B cell (primary cell): ENCODE measurements around the gene MYO9B. TPM values are rescaled to one million over a fixed set of nuclear protein-coding genes. Genes with fewer than 3 reads are reported as not detected.

Experiments
- ATAC-seq: fragments of 200-7000 bp; cut with Tn5 transposase; one replicate; pipeline ENCODE4 v1.10.0; 2021; ENCODE audit warnings: low read depth, mild to moderate bottlenecking, moderate number of reproducible peaks, moderate library complexity
- CTCF ChIA-PET: fragments of 350-600 bp; sonication (Branson Sonifier 250); formaldehyde crosslinking; loops from one replicate; lab custom pipeline; 2021; ENCODE audit warnings: antibody characterized with exemption, inconsistent platforms; lab: Charles Lee
- POLR2A ChIA-PET: fragments of 350-600 bp; sonication (Branson Sonifier 250); formaldehyde crosslinking; loops from one replicate; lab custom pipeline; 2021; ENCODE audit warnings: antibody characterized with exemption; lab: Charles Lee
- DNase-seq: peaks from one replicate; pipeline ENCODE4 v3.0.0; 2013
- H2AFZ ChIP-seq: 2 replicates; pipeline ENCODE4 v1.6.1; 2012; ENCODE audit warnings: mild to moderate bottlenecking, low read depth, low read length; ENCODE audit not compliant: insufficient read depth, poor library complexity, severe bottlenecking
- H3K27ac ChIP-seq, 2 donors: 1 replicate in 1 of 2; 2 replicates in 1 of 2; pipeline ENCODE4 v1.5.1; 2012 to 2013; ENCODE audit warnings: low read length in 2 of 2, mild to moderate bottlenecking in 2 of 2, moderate library complexity in 1 of 2
- H3K27me3 ChIP-seq, 4 experiments: fragments of 200-600 bp in 1 of 4; sonication (generic) in 1 of 4; replicated peaks in 1 of 4; 1 replicate in 2 of 4; 2 replicates in 2 of 4; pipeline versions ENCODE4 v1.6.1 to v1.7.0; 2013 to 2016; ENCODE audit warnings: low read length in 3 of 4, mild to moderate bottlenecking in 2 of 4, mixed read lengths in 1 of 4, moderate library complexity in 1 of 4; ENCODE audit not compliant: insufficient read depth in 4 of 4, control insufficient read depth in 3 of 4; ENCODE audit errors: control extremely low read depth in 1 of 4
- H3K36me3 ChIP-seq, 2 experiments: replicated peaks in 1 of 2; 1 replicate in 1 of 2; 2 replicates in 1 of 2; pipeline versions ENCODE4 v1.6.1 to v1.7.1; 2013; ENCODE audit warnings: low read length in 1 of 2; ENCODE audit not compliant: insufficient read depth in 2 of 2, control insufficient read depth in 1 of 2; ENCODE audit errors: control extremely low read depth in 1 of 2, extremely low read depth in 1 of 2
- H3K4me1 ChIP-seq, 2 donors: fragments of 200-600 bp in 1 of 2; sonication (generic) in 1 of 2; 1 replicate in 1 of 2; 2 replicates in 1 of 2; pipeline versions ENCODE4 v1.5.1 to v1.6.1; 2013 to 2017; ENCODE audit warnings: low read length in 2 of 2; ENCODE audit not compliant: control insufficient read depth in 2 of 2, insufficient read depth in 2 of 2
- H3K4me2 ChIP-seq: replicated peaks from 2 replicates; pipeline ENCODE3; 2012; ENCODE audit warnings: mild to moderate bottlenecking, low read depth, low read length; ENCODE audit not compliant: poor library complexity, severe bottlenecking
- H3K4me3 ChIP-seq, 5 experiments: fragments of 200-600 bp in 1 of 5; sonication (generic) in 1 of 5; 1 replicate in 3 of 5; 2 replicates in 2 of 5; pipeline versions ENCODE4 v1.5.1 to v1.7.0; 2011 to 2016; ENCODE audit warnings: low read length in 4 of 5, mild to moderate bottlenecking in 4 of 5, low read depth in 2 of 5, control low read depth in 1 of 5, moderate library complexity in 1 of 5; ENCODE audit not compliant: insufficient read depth in 1 of 5; ENCODE audit errors: control extremely low read depth in 1 of 5, extremely low read depth in 1 of 5
- H3K79me2 ChIP-seq: fragments of 200-600 bp; sonication (generic); one replicate; pipeline ENCODE4 v1.6.0; 2016; ENCODE audit warnings: low read length; ENCODE audit not compliant: control insufficient read depth, insufficient read depth
- H3K9ac ChIP-seq: fragments of 200-600 bp; sonication (generic); 2 replicates; pipeline ENCODE4 v1.6.1; 2017; ENCODE audit warnings: mild to moderate bottlenecking, low read length, moderate library complexity
- H3K9me3 ChIP-seq, 3 donors: one replicate each; pipeline versions ENCODE4 v1.6.1 to v1.7.1; 2013; ENCODE audit warnings: low read length in 2 of 3; ENCODE audit not compliant: control insufficient read depth in 2 of 3, insufficient read depth in 1 of 3; ENCODE audit errors: control extremely low read depth in 1 of 3
- H4K20me1 ChIP-seq: 2 replicates; pipeline ENCODE4 v1.6.0; 2012; ENCODE audit warnings: mild to moderate bottlenecking, low read length; ENCODE audit not compliant: insufficient read depth, control insufficient read depth, poor library complexity, severe bottlenecking
- H3K27ac Mint-ChIP-seq: one replicate; pipeline ENCODE4 v1.8.0; 2021; ENCODE audit warnings: mixed read lengths
- H3K27me3 Mint-ChIP-seq: one replicate; pipeline ENCODE4 v1.8.0; 2021; ENCODE audit warnings: mixed read lengths
- H3K4me1 Mint-ChIP-seq: one replicate; pipeline ENCODE4 v1.8.0; 2021; ENCODE audit warnings: mixed read lengths
- H3K4me3 Mint-ChIP-seq: one replicate; pipeline ENCODE4 v1.8.0; 2021; ENCODE audit warnings: mixed read lengths
- H3K9me3 Mint-ChIP-seq: one replicate; pipeline ENCODE4 v1.8.0; 2022; ENCODE audit warnings: mixed read lengths; ENCODE audit not compliant: insufficient read depth
- EZH2 ChIP-seq: IDR thresholded peaks from 2 replicates; pipeline ENCODE4 v1.6.1; 2012; ENCODE audit warnings: borderline replicate concordance, low read depth, mild to moderate bottlenecking, moderate library complexity, low read length; ENCODE audit not compliant: insufficient read depth, poor library complexity, severe bottlenecking
- WGBS: methylation state at CpG from one replicate; pipeline ENCODE4 v1.1.5; 2013; ENCODE audit warnings: missing lambda C conversion rate; ENCODE audit not compliant: insufficient coverage; 5-methylcytosine and 5-hydroxymethylcytosine counted together
- intact Hi-C: fragments of 100-400 bp; cut with micrococcal nuclease; formaldehyde crosslinking; loops from one replicate; pipeline ENCODE4 v1.10.0; 2022
- polyA plus RNA-seq: library from polyadenylated mRNA; depleted of rRNA; stranded (reverse); fragments of >200 nt; gene quantifications from 2 replicates; pipeline ENCODE4 v1.2.3, GENCODE V29; 2012
- total RNA-seq, 2 donors: library from RNA; stranded (reverse); fragments of 120-200 nt in 1 of 2; gene quantifications; 1 replicate in 1 of 2; 2 replicates in 1 of 2; pipeline versions ENCODE4 v1.2.3 to v1.2.4, GENCODE V29; 2013 to 2022
- TF ChIP-seq, protein P1 (sequence below): fragments of 200-600 bp; IDR thresholded peaks from one replicate; pipeline ENCODE4 v1.8.0; 2022; ENCODE audit warnings: antibody characterized with exemption, mild to moderate bottlenecking

MYO9B gene
- total and polyA plus RNA-seq, 2 donors (not counting 1 experiment from before 2014, with no cell fraction given): 256 to 273 TPM

DNA sequence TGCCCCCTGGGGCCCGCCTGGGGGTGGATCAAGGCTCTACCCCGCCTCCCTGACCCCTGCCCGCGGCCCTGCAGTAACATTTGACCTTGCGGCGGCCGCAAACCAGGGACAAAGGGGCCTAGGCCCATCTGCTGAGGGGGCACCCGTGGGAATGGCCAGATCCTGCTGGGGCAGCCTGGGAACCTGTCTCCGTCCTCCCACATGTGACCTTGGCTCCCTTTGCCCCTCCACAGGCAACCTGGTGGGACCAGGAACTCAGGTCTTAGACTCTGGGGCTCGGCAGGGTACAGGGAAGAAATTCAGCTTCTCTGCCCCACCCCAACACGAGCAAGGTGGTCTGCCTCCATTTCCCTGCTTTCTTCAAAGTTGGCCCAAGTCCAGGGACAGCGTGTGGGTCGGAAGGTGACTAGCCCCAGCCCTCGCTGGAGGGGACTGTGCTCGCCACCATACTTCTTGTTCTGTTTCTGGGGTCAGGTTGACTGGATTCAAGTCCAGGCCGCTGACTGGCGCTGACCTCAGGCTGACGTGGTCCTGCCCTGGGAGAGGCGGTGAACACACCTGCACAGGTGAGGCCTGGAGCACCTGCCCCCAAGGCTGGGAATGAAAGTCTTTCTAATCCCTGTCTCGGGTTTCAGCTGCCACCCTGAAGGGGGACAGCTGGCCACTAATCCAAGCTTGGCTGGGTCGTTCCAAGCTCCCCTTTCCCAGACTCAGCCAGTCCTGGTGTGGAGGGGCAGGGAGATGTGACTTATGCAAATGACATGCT lies 172.6 kb downstream of the MYO9B start:
- no peak overlapping the region for H3K27ac Mint-ChIP-seq
- TF ChIP-seq, protein P1, sequence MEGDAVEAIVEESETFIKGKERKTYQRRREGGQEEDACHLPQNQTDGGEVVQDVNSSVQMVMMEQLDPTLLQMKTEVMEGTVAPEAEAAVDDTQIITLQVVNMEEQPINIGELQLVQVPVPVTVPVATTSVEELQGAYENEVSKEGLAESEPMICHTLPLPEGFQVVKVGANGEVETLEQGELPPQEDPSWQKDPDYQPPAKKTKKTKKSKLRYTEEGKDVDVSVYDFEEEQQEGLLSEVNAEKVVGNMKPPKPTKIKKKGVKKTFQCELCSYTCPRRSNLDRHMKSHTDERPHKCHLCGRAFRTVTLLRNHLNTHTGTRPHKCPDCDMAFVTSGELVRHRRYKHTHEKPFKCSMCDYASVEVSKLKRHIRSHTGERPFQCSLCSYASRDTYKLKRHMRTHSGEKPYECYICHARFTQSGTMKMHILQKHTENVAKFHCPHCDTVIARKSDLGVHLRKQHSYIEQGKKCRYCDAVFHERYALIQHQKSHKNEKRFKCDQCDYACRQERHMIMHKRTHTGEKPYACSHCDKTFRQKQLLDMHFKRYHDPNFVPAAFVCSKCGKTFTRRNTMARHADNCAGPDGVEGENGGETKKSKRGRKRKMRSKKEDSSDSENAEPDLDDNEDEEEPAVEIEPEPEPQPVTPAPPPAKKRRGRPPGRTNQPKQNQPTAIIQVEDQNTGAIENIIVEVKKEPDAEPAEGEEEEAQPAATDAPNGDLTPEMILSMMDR: no peak
- no peak for TF ChIP-seq EZH2
- no peaks in the 10 kb centered on the region for H3K9me3 ChIP-seq
- peaks cover 18% of the 10 kb centered on the region for H3K4me1 Mint-ChIP-seq
- H3K4me2 ChIP-seq: no peak overlapping the region
- no peaks in the 10 kb centered on the region for H3K36me3 ChIP-seq
- H2AFZ ChIP-seq: no peak overlapping the region
- no peak overlapping the region for H3K9ac ChIP-seq
- POLR2A ChIA-PET: no interaction called here
- no peaks in the 10 kb centered on the region for H3K79me2 ChIP-seq
- H4K20me1 ChIP-seq: no peaks in the 10 kb centered on the region
- H3K4me1 ChIP-seq: peaks cover 5 to 21% of the 10 kb centered on the region in 2 donors
- no peak overlapping the region for H3K27ac ChIP-seq
- no peak for ATAC-seq
- H3K9me3 Mint-ChIP-seq: no peaks in the 10 kb centered on the region
- no peak overlapping the region for H3K4me3 Mint-ChIP-seq
- H3K27me3 Mint-ChIP-seq: no peaks in the 10 kb centered on the region
- DNase-seq: no peak
- H3K27me3 ChIP-seq: no peaks in the 10 kb centered on the region
- no peak overlapping the region for H3K4me3 ChIP-seq
- WGBS: 94% methylated on average over 19 of the region's 21 CpGs
- intact Hi-C loops: no loop called here
- CTCF ChIA-PET: interaction anchor here (0.6 to 2.0 kb wide), 5 partner anchors 10 to 35 kb away, joined by 3 to 7 read pairs (median 4); no protein-coding TSS in a partner anchor

DNA sequence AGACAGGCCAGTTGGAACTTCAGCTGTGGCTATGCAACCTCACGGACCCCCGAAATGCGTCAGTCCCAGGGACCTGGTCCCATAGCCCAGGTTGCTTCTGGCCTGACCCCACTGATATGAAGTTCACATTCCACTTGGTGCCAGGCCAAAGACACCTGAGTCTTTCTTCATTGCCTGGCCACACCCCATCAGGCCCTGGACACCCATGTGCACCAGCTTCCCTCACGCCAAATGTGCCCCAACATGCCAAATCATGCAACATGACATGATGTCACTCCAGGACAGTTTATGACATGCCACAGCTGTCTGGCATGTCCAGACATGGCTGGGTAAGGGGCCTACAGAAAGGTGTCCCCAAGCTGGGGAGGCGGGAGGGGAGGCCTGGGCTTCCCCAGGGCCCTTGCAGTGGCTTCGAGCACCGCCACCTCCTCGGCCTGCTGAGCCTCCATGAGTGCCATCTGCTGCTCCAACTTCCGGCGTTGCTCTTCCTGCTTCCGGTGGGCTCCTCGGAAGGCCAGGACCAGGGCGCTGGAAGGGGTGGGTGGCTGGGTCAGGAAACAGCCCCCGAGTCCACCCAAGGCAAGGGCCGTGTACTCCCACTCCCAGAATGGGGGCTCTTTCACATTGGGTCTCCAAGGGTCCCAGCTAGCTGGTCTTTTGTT lies 174.4 kb downstream of the MYO9B start:
- H3K4me3 Mint-ChIP-seq: no peak overlapping the region
- ChIA-PET POLR2A (no interaction called here), CTCF (interaction anchor here (0.8 to 2.0 kb wide), 3 partner anchors 10 to 15 kb away, joined by 3 to 7 read pairs (median 6); no protein-coding TSS in a partner anchor)
- H3K36me3 ChIP-seq: no peaks in the 10 kb centered on the region
- no peak for TF ChIP-seq EZH2
- TF ChIP-seq, protein P1: no peak
- WGBS: 92% methylated on average over 15 of the region's 15 CpGs
- no peaks in the 10 kb centered on the region for H3K79me2 ChIP-seq
- no peak overlapping the region for H3K9ac ChIP-seq
- H3K9me3 ChIP-seq: no peaks in the 10 kb centered on the region
- H3K4me1 ChIP-seq: peaks cover 5 to 10% of the 10 kb centered on the region in 2 donors
- no peak overlapping the region for H3K4me2 ChIP-seq
- no peak overlapping the region for H3K4me3 ChIP-seq
- H2AFZ ChIP-seq: no peak overlapping the region
- no peaks in the 10 kb centered on the region for H3K9me3 Mint-ChIP-seq
- no peaks in the 10 kb centered on the region for H3K27me3 ChIP-seq
- H3K27ac Mint-ChIP-seq: no peak overlapping the region
- H4K20me1 ChIP-seq: no peaks in the 10 kb centered on the region
- ATAC-seq (no peak), DNase-seq (no peak)
- no peak overlapping the region for H3K27ac ChIP-seq
- peaks cover 8% of the 10 kb centered on the region for H3K4me1 Mint-ChIP-seq
- intact Hi-C loops: no loop called here
- H3K27me3 Mint-ChIP-seq: no peaks in the 10 kb centered on the region
